NB4 (cell line): ENCODE measurements around the gene CNN2.

ENCODE experiments used
- DNase-seq: peaks from one replicate; pipeline ENCODE4 v3.0.0; 2010; ENCODE audit warnings: low read depth
- H3K4me3 ChIP-seq: one replicate; pipeline ENCODE4 v1.5.1; 2011; ENCODE audit warnings: mild to moderate bottlenecking, low read depth, low read length, moderate library complexity
- MYC ChIP-seq: IDR thresholded peaks from 2 replicates; pipeline ENCODE4 v1.6.1; 2011; ENCODE audit warnings: low read depth, low read length
- POLR2A ChIP-seq: IDR thresholded peaks from 2 replicates; pipeline ENCODE4 v1.6.1; 2011; ENCODE audit warnings: mild to moderate bottlenecking; ENCODE audit not compliant: insufficient read length; ENCODE audit errors: extremely low read depth
- TF ChIP-seq, protein P1 (sequence below): IDR thresholded peaks from 2 replicates; pipeline ENCODE4 v1.6.1; 2011; ENCODE audit warnings: low read depth, low read length
- TF ChIP-seq, protein P2 (sequence below): IDR thresholded peaks from one replicate; pipeline ENCODE4 v1.5.1; 2012; ENCODE audit warnings: low read depth, low read length

The CNN2 gene

DNA sequence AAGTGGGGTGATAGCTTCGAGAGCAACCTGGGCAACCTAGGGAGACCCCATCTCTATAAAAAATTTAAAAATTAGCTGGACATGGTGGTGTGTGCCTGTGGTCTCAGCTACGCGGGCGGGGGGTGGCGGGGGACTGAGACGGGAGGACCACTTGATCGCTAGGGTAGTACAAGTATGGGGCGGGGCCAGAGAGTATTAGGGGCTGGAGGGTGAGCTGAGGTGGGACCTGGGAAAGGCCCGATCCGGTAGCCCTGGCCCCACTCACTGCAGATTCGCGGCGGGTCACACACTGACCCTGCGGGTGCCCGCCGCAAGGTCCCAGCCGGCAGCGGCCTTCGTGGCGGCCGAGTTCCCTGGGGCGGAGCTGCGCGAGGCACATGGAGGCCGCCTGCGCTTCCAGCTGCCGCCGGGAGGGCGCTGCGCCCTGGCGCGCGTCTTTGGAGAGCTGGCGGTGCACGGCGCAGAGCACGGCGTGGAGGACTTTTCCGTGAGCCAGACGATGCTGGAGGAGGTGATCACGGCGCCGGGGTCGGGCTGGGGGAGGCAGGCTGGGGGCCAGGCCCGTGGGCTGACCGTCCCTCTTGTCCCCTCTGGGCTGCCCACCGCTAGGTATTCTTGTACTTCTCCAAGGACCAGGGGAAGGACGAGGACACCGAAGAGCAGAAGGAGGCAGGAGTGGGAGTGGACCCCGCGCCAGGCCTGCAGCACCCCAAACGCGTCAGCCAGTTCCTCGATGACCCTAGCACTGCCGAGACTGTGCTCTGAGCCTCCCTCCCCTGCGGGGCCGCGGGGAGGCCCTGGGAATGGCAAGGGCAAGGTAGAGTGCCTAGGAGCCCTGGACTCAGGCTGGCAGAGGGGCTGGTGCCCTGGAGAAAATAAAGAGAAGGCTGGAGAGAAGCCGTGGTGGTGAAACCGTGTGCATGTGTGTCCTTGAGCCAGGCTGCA lies 38.5 kb downstream of the CNN2 start:
- TF ChIP-seq POLR2A (no peak), MYC (no peak)
- TF ChIP-seq, protein P1, sequence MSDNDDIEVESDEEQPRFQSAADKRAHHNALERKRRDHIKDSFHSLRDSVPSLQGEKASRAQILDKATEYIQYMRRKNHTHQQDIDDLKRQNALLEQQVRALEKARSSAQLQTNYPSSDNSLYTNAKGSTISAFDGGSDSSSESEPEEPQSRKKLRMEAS, result no peak
- TF ChIP-seq, protein P2, sequence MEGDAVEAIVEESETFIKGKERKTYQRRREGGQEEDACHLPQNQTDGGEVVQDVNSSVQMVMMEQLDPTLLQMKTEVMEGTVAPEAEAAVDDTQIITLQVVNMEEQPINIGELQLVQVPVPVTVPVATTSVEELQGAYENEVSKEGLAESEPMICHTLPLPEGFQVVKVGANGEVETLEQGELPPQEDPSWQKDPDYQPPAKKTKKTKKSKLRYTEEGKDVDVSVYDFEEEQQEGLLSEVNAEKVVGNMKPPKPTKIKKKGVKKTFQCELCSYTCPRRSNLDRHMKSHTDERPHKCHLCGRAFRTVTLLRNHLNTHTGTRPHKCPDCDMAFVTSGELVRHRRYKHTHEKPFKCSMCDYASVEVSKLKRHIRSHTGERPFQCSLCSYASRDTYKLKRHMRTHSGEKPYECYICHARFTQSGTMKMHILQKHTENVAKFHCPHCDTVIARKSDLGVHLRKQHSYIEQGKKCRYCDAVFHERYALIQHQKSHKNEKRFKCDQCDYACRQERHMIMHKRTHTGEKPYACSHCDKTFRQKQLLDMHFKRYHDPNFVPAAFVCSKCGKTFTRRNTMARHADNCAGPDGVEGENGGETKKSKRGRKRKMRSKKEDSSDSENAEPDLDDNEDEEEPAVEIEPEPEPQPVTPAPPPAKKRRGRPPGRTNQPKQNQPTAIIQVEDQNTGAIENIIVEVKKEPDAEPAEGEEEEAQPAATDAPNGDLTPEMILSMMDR, result peak; percentile 32
- no peak overlapping the region for H3K4me3 ChIP-seq
- DNase-seq, result peak; percentile 68

DNA sequence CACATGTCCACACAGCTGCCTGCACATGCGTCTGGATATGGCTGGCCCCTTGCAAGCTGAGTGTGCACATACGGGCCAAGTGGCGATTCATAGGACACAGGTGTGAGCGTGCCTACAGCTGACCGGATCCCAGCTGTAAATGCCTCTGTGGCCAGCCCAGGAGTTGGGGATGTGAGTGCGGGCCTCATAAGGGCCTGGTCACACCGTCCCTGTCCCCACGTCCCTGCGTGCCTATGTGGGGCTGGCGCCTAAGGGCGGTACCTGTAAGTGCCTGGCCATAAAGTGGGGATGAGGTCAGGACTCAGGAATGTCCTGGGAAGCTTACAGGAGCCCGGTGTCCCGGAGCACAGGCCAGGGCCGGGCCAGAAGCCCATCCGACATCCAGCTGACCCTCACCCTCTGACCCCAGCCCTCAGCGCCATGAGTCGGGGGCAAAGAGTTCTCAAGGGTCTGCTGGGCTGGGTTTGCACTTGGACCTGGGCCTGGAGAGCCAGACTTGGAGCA lies 39.2 kb downstream of the CNN2 start:
- TF ChIP-seq MYC, result no peak
- TF ChIP-seq, protein P1, result no peak
- TF ChIP-seq POLR2A, result no peak
- TF ChIP-seq, protein P2, result no peak
- no peak for DNase-seq
- H3K4me3 ChIP-seq, result no peak overlapping the region

DNA sequence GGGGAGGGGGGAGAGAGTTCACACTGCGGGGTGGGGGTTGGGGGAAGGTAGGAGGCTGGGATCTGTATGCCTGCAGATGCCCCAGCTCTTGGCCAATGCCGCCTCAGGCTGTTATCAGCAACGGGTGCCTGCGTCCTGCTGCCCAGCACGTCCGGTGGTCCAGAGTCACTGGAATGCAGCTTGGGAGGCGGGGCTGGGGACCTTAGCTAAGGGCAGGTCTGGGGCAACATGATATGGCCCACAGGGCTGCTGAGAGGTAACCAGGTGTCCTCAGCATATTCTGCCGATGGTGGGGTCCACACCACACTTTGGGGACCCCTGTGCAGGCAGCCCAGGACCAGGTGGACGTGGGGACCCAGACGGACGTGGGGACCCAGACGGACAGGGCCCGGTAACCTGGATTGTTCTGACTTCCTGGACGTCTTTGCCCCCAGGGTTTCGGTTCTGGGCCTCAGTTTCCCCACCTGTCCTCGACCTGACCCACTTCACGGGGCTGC lies 39.9 kb downstream of the CNN2 start:
- TF ChIP-seq MYC (no peak), POLR2A (no peak)
- TF ChIP-seq, protein P2, result no peak
- TF ChIP-seq, protein P1, result no peak
- no peak overlapping the region for H3K4me3 ChIP-seq
- DNase-seq, result no peak

DNA sequence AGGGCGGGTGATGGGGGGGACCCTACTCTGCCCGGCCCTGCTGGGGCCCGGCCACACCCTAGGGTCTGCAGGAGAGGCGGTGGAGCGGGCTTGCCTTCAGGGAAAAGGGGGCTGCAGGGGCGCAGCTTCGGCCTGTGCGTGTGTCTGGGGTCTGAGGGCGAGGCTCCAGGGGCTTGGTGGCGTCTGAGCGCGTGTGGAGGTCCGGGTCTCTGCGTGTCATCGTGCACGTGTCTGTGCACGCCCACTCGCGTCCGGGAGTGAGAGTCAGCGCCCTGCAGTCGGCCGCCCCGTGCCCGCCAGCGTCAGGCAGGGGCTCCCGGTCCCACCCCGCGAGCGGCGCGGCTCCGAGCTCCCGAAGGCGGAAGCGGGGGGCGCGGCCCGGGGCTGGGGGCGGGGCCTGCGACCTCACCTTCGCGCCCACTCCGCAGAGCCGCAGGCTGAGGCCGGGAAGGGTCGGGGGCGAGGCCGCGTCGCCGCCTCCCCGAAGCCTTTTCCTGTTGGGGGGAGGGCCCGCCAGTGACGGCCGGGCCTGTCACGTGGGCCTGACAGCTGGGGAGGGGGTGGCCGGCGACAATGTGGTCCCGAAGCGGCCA lies 40.4 kb downstream of the CNN2 start, which contains the start of gene ARHGAP45:
Gene ARHGAP45, plus strand, starts transcription at position 420 of the 593 bp plus-strand sequence. CDS start 239 bp downstream, outside the sequence.
- H3K4me3 ChIP-seq, result peak within 1 kb of the TSS; percentile 64
- DNase-seq, result peak; percentile 81
- TF ChIP-seq, protein P2, result no peak
- TF ChIP-seq MYC, result peak; percentile 81
- peak; percentile 24 for TF ChIP-seq POLR2A
- TF ChIP-seq, protein P1, result peak; percentile 78

DNA sequence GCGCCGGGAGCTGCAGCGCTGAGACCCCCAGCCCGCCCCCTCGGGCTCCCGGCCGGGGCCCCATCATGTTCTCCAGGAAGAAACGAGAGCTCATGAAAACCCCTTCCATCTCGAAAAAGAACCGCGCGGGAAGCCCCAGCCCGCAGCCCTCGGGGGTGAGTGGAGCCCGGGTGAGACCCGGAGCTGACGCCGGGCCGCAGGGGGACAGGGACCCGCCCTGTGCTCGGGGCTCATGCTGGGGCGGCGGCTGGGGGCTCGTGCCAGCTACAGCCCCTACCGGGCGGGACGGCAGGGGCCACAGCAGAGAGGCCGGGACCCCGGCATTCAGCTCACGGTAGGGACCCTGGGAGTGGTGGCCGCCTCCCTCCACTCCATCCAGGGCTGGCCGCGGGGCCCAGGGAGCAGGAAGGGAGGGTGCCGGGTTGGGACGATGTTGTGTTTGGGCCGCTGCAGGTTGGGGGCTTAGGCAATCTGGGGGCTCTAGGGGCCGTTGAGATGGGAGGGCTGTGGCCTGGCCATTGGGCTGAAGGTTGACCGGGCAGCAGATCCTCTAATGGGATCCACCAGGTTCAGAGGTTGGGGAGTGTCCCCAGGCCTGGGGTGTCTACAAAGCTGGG lies 41.0 kb downstream of the CNN2 start:
- TF ChIP-seq, protein P2, result no peak
- TF ChIP-seq, protein P1, result no peak
- TF ChIP-seq POLR2A (no peak), MYC (no peak)
- peak; percentile 47 for DNase-seq
- peak overlapping the region; percentile 64 for H3K4me3 ChIP-seq
